Mesodermal cell (in vitro differentiated cells): Measurements from ENCODE around the gene KRT37.
"Not testable (repeated sequence)": the region's sequence is repeated elsewhere in the genome, so short reads cannot be mapped to it uniquely, and the experiment has no call there.

Experiments used
- H3K27ac ChIP-seq: 2 replicates; pipeline ENCODE4 v1.7.0; 2013; ENCODE audit warnings: mild to moderate bottlenecking, low read depth, low read length, moderate library complexity; ENCODE audit not compliant: severe bottlenecking
- H3K36me3 ChIP-seq: 2 replicates; pipeline ENCODE4 v1.7.1; 2013; ENCODE audit warnings: mild to moderate bottlenecking, low read length, moderate library complexity; ENCODE audit not compliant: control insufficient read depth, insufficient read depth
- H3K4me1 ChIP-seq: one replicate; pipeline ENCODE4 v1.7.1; 2013; ENCODE audit warnings: mild to moderate bottlenecking, low read length; ENCODE audit not compliant: insufficient read depth, control insufficient read depth, poor library complexity, severe bottlenecking
- H3K4me3 ChIP-seq: 2 replicates; pipeline ENCODE4 v1.7.0; 2013; ENCODE audit warnings: low read length, control low read depth, mild to moderate bottlenecking; ENCODE audit not compliant: insufficient read depth, poor library complexity, severe bottlenecking; ENCODE audit errors: extremely low read depth
- H3K9me3 ChIP-seq: 2 replicates; pipeline ENCODE4 v1.7.1; 2013; ENCODE audit warnings: mild to moderate bottlenecking, low read length, moderate library complexity; ENCODE audit not compliant: control insufficient read depth
- WGBS, 2 experiments: methylation state at CpG; one replicate each; pipeline ENCODE4 v1.1.5; 2013; ENCODE audit warnings: missing lambda C conversion rate in 2 of 2; ENCODE audit not compliant: insufficient coverage in 2 of 2; 5-methylcytosine and 5-hydroxymethylcytosine counted together

The KRT37 gene

DNA sequence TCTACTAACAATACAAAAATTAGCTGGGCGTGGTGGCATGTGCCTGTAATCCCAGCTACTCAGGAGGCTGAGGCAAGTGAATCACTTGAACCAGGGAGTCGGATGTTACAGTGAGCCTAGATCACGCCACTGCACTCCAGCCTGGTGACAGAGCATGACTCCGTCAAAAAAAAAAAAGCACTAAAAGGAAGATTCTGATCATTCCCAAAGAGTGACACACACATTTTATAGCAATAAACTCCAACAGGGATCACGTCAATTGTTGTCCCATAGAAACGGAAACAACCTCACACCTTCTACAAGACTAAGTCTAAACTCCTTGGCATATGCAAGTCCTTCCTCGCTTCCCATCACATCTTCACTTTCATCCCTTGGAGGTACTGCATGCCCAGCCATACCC lies 44.3 kb downstream of the KRT37 start:
- H3K36me3 ChIP-seq, H3K9me3 ChIP-seq, H3K27ac ChIP-seq, H3K4me3 ChIP-seq, H3K4me1 ChIP-seq: not testable (repeated sequence)
- 91 to 92% methylated on average over 7 of the region's 7 CpGs for WGBS, 2 experiments

DNA sequence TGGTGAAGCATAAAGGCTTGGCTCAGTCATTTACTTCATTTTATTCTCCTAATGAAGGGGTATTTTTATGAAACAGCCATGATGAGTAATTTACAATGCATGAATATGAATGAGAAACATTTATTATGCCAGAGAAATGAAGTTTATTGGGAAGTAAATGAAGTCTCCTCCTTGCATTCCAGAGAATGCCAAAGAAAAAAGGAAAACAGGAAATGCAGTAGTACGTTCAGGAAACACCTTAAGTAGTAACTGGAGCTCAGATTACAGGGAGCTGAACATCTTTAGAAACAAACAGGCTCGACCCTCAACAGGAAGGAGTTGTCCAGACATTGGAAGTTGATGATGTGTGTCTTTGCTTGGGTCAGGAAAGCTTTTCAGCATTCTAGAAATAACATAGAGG lies 46.8 kb downstream of the KRT37 start:
- no peaks in the 10 kb centered on the region for H3K36me3 ChIP-seq
- H3K4me3 ChIP-seq = no peak overlapping the region
- WGBS, 2 experiments = 83 to 100% methylated on average over 1 of the region's 2 CpGs

More for the DNA sequence above, 46.8 kb downstream of the KRT37 start:
- H3K4me1 ChIP-seq = peaks cover 5% of the 10 kb centered on the region
- no peaks in the 10 kb centered on the region for H3K9me3 ChIP-seq
- no peak overlapping the region for H3K27ac ChIP-seq
